GM12878 (cell line): ENCODE measurements around the gene PRPF18. TPM values are rescaled to one million over a fixed set of nuclear protein-coding genes. Genes with fewer than 3 reads are reported as not detected.

Source experiments
- ATAC-seq: fragments of 200-7000 bp; cut with Tn5 transposase; 3 replicates; pipeline ENCODE4 v1.9.1; 2020; ENCODE audit warnings: mild to moderate bottlenecking, moderate library complexity
- BruUV-seq: library from RNA; stranded (reverse); fragments of 400-500 nt; replicated peaks from 2 replicates; lab custom pipeline; 2021; lab: Mats Ljungman, UMichigan
- CTCF ChIA-PET: fragments of 300-600 bp; sonication (Branson Sonifier 250); formaldehyde crosslinking; extraction: SDS; loops from one replicate; lab custom pipeline; 2021; ENCODE audit warnings: inconsistent platforms; lab: Yijun Ruan, JAX
- POLR2A ChIA-PET: fragments of 350-600 bp; formaldehyde crosslinking; extraction: SDS; loops from one replicate; lab custom pipeline; 2021; ENCODE audit warnings: inconsistent platforms; lab: Charles Lee
- RAD21 ChIA-PET: fragments of 300-600 bp; sonication (Branson Sonifier 250); formaldehyde crosslinking; loops from one replicate; lab custom pipeline; 2023; ENCODE audit warnings: antibody characterized with exemption; ENCODE audit not compliant: unreplicated experiment; lab: Charles Lee
- SMC1A ChIA-PET: fragments of 300-600 bp; sonication (Branson Sonifier 250); formaldehyde crosslinking; loops from one replicate; lab custom pipeline; 2023; ENCODE audit not compliant: unreplicated experiment, uncharacterized antibody; lab: Charles Lee
- DNase-seq: peaks from one replicate; pipeline ENCODE4 v3.0.0-alpha.2; 2011; ENCODE audit warnings: low read depth, low spot score
- FAIRE-seq: peaks from 3 replicates; lab custom pipeline; 2011; peaks lifted over from hg19 to GRCh38; lab: Jason Lieb, UNC
- H2AFZ ChIP-seq: 2 replicates; pipeline ENCODE4 v1.6.0; 2011; ENCODE audit warnings: low read depth, low read length, control low read depth; ENCODE audit not compliant: control insufficient read depth
- H3K27ac ChIP-seq: 2 replicates; pipeline ENCODE4 v1.5.1; 2011; ENCODE audit warnings: control low read depth; ENCODE audit not compliant: control insufficient read depth, insufficient read depth
- H3K27me3 ChIP-seq, 2 experiments: replicated peaks in 1 of 2; 2 replicates each; pipeline versions ENCODE4 v1.6.0 to v1.6.1; 2011; ENCODE audit warnings: low read length in 1 of 2; ENCODE audit not compliant: control insufficient read depth in 2 of 2, insufficient read depth in 2 of 2
- H3K36me3 ChIP-seq, 2 experiments: 2 replicates each; pipeline ENCODE4 v1.5.1; 2011; ENCODE audit warnings: low read length in 1 of 2; ENCODE audit not compliant: control insufficient read depth in 2 of 2, insufficient read depth in 2 of 2
- H3K4me1 ChIP-seq: 2 replicates; pipeline ENCODE4 v1.6.1; 2011; ENCODE audit warnings: mild to moderate bottlenecking, low read length, moderate library complexity, mixed read lengths; ENCODE audit not compliant: control insufficient read depth, insufficient read depth
- H3K4me2 ChIP-seq: 2 replicates; pipeline ENCODE4 v1.6.0; 2011; ENCODE audit warnings: control low read depth; ENCODE audit not compliant: control insufficient read depth, insufficient read depth
- H3K4me3 ChIP-seq: fragments of 200-600 bp; sonication (generic); 2 replicates; pipeline ENCODE4 v1.5.1; 2016
- H3K79me2 ChIP-seq: 2 replicates; pipeline ENCODE4 v1.6.0; 2011; ENCODE audit warnings: low read length; ENCODE audit not compliant: control insufficient read depth, insufficient read depth
- H3K9ac ChIP-seq: 2 replicates; pipeline ENCODE4 v1.8.0; 2011; ENCODE audit warnings: low read length, control low read depth, mixed read lengths; ENCODE audit not compliant: control insufficient read depth, insufficient read depth
- H3K9me3 ChIP-seq: replicated peaks from 3 replicates; pipeline ENCODE4 v1.5.1; 2011; ENCODE audit warnings: mild to moderate bottlenecking, low read length; ENCODE audit not compliant: control insufficient read depth, insufficient read depth
- H4K20me1 ChIP-seq: 2 replicates; pipeline ENCODE4 v1.6.0; 2011; ENCODE audit not compliant: control insufficient read depth, insufficient read depth
- BACH1 ChIP-seq: fragments of 450-650 bp; IDR thresholded peaks from 2 replicates; pipeline ENCODE4 v1.6.1; 2017; ENCODE audit warnings: mild to moderate bottlenecking, borderline replicate concordance
- CBX5 ChIP-seq: sonication (generic); IDR thresholded peaks from 2 replicates; pipeline ENCODE4 v1.6.1; 2016; ENCODE audit warnings: low read depth, moderate library complexity, mild to moderate bottlenecking, inconsistent platforms
- JUNB ChIP-seq: IDR thresholded peaks from 2 replicates; pipeline ENCODE4 v1.6.1; 2016; ENCODE audit warnings: antibody characterized with exemption, mild to moderate bottlenecking
- NFIC ChIP-seq: IDR thresholded peaks from 2 replicates; pipeline ENCODE4 v1.6.1; 2012; ENCODE audit warnings: low read depth, mild to moderate bottlenecking, inconsistent platforms, low read length, moderate library complexity
- POLR2AphosphoS5 ChIP-seq: IDR thresholded peaks from 2 replicates; pipeline ENCODE4 v1.6.1; 2011; ENCODE audit warnings: mild to moderate bottlenecking, low read length, inconsistent platforms
- RAD21 ChIP-seq: IDR thresholded peaks from 2 replicates; pipeline ENCODE4 v1.6.1; 2011; ENCODE audit warnings: mild to moderate bottlenecking, low read depth, low read length, moderate library complexity; ENCODE audit not compliant: insufficient read depth
- RB1 ChIP-seq: fragments of 450-650 bp; formaldehyde crosslinking; IDR thresholded peaks from 2 replicates; pipeline ENCODE4 v1.6.1; 2017; ENCODE audit warnings: mild to moderate bottlenecking, borderline replicate concordance
- SIX5 ChIP-seq: IDR thresholded peaks from 2 replicates; pipeline ENCODE4 v1.6.1; 2011; ENCODE audit warnings: mild to moderate bottlenecking, low read depth, low read length, moderate library complexity; ENCODE audit not compliant: severe bottlenecking
- ZNF687 ChIP-seq: fragments of 450-650 bp; IDR thresholded peaks from 2 replicates; pipeline ENCODE4 v1.6.1; 2017; ENCODE audit warnings: mild to moderate bottlenecking, moderate library complexity
- ZZZ3 ChIP-seq: IDR thresholded peaks from 2 replicates; pipeline ENCODE4 v1.6.1; 2011; ENCODE audit warnings: low read depth; ENCODE audit not compliant: control insufficient read depth, insufficient read length
- WGBS: methylation state at CpG from one replicate; pipeline ENCODE4 v1.1.6; 2016; ENCODE audit warnings: low lambda C conversion rate; ENCODE audit not compliant: insufficient replicate concordance, insufficient coverage; ENCODE audit errors: missing lambda C conversion rate; 5-methylcytosine and 5-hydroxymethylcytosine counted together
- in situ Hi-C: fragments of 300-500 bp; cut with MboI; formaldehyde crosslinking; loops from 9 replicates; pipeline ENCODE4 v1.14.3; 2018; ENCODE audit warnings: mixed read lengths
- intact Hi-C: fragments of 100-400 bp; cut with micrococcal nuclease; formaldehyde crosslinking; loops from one replicate; pipeline ENCODE4 v1.14.2; 2022; ENCODE audit not compliant: unreplicated experiment
- polyA plus RNA-seq, 11 experiments: library from polyadenylated mRNA; depleted of rRNA in 4 of 11; unstranded in 6 of 11; stranded (reverse) in 5 of 11; fragments of >200 nt; fragmentation: Nextera tagmentation in 4 of 11; fragmentation: Illumina TruSeq in 1 of 11; extraction: Ambion mirVana in 4 of 11; extraction: Trizol in 1 of 11; gene quantifications; 1 replicate in 1 of 11; 2 replicates in 10 of 11; pipeline versions ENCODE4 v1.2.1 to v1.2.3, GENCODE V29; 2011 to 2016; ENCODE audit warnings: inconsistent platforms in 2 of 11, missing spikeins in 2 of 11, low read depth in 1 of 11
- total RNA-seq, 4 experiments: library from RNA; depleted of rRNA in 3 of 4; stranded (reverse); fragments of >200 nt in 3 of 4; fragmentation: Illumina TruSeq in 1 of 4; extraction: Trizol in 1 of 4; gene quantifications; 2 replicates each; pipeline versions ENCODE4 v1.2.1 to v1.2.3, GENCODE V29; 2013 to 2021
- TF ChIP-seq, protein P1 (sequence below): fragments of 450-650 bp; IDR thresholded peaks from 2 replicates; pipeline ENCODE4 v1.6.1; 2016; ENCODE audit warnings: mild to moderate bottlenecking, moderate library complexity, borderline replicate concordance
- TF ChIP-seq, protein P2 (sequence below): IDR thresholded peaks from 2 replicates; pipeline ENCODE4 v1.6.1; 2012; ENCODE audit warnings: low read depth, low read length, improper control_type of control experiment
- TF ChIP-seq, protein P3 (sequence below): IDR thresholded peaks from 2 replicates; pipeline ENCODE4 v1.6.1; 2011; ENCODE audit warnings: low read depth, low read length, improper control_type of control experiment, borderline replicate concordance

PRPF18 gene
- total and polyA plus RNA-seq, 10 of the 15 experiments (the other 5 are each of a cell fraction or from before 2014, with no cell fraction given): 15.6 to 35.8 (median 28.8) TPM

DNA sequence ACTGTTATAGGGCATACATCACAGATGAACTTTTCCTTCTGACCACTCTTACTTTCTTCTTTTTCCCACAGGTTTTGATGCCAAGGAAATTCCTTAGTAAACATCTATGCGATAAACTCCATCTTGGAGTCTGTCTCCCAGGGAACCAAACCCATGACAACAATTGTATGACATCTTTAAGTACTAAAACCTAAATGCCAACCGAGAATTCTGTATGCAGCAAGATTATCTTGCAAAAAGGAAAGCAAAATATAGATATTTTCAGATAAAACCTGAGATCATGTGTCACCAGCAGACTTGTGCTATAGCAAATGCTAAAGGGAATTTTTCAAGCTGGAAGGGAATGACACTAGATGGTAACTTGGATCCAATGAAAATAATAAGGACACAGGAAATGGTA, 36.0 kb upstream of the PRPF18 start:
- no peak overlapping the region for H3K4me2 ChIP-seq
- 46% methylated on average over 2 of the region's 2 CpGs for WGBS
- no peak overlapping the region for H2AFZ ChIP-seq
- no peaks in the 10 kb centered on the region; a peak in 1 of 4 replicates for H3K27me3 ChIP-seq
- H3K4me1 ChIP-seq: no peaks in the 10 kb centered on the region
- H3K79me2 ChIP-seq: no peaks in the 10 kb centered on the region
- intact Hi-C loops: no loop called here
- in situ Hi-C loops: no loop called here
- H3K9ac ChIP-seq: no peak overlapping the region
- no peaks in the 10 kb centered on the region for H3K36me3 ChIP-seq
- TF ChIP-seq JUNB (no peak), ZNF687 (no peak), BACH1 (no peak), RAD21 (no peak), CBX5 (no peak), RB1 (no peak), NFIC (no peak), ZZZ3 (no peak), POLR2AphosphoS5 (no peak), SIX5 (no peak)
- TF ChIP-seq, protein P1, sequence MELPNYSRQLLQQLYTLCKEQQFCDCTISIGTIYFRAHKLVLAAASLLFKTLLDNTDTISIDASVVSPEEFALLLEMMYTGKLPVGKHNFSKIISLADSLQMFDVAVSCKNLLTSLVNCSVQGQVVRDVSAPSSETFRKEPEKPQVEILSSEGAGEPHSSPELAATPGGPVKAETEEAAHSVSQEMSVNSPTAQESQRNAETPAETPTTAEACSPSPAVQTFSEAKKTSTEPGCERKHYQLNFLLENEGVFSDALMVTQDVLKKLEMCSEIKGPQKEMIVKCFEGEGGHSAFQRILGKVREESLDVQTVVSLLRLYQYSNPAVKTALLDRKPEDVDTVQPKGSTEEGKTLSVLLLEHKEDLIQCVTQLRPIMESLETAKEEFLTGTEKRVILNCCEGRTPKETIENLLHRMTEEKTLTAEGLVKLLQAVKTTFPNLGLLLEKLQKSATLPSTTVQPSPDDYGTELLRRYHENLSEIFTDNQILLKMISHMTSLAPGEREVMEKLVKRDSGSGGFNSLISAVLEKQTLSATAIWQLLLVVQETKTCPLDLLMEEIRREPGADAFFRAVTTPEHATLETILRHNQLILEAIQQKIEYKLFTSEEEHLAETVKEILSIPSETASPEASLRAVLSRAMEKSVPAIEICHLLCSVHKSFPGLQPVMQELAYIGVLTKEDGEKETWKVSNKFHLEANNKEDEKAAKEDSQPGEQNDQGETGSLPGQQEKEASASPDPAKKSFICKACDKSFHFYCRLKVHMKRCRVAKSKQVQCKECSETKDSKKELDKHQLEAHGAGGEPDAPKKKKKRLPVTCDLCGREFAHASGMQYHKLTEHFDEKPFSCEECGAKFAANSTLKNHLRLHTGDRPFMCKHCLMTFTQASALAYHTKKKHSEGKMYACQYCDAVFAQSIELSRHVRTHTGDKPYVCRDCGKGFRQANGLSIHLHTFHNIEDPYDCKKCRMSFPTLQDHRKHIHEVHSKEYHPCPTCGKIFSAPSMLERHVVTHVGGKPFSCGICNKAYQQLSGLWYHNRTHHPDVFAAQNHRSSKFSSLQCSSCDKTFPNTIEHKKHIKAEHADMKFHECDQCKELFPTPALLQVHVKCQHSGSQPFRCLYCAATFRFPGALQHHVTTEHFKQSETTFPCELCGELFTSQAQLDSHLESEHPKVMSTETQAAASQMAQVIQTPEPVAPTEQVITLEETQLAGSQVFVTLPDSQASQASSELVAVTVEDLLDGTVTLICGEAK: no peak
- TF ChIP-seq, protein P2, sequence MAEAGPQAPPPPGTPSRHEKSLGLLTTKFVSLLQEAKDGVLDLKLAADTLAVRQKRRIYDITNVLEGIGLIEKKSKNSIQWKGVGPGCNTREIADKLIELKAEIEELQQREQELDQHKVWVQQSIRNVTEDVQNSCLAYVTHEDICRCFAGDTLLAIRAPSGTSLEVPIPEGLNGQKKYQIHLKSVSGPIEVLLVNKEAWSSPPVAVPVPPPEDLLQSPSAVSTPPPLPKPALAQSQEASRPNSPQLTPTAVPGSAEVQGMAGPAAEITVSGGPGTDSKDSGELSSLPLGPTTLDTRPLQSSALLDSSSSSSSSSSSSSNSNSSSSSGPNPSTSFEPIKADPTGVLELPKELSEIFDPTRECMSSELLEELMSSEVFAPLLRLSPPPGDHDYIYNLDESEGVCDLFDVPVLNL: no peak
- TF ChIP-seq, protein P3, sequence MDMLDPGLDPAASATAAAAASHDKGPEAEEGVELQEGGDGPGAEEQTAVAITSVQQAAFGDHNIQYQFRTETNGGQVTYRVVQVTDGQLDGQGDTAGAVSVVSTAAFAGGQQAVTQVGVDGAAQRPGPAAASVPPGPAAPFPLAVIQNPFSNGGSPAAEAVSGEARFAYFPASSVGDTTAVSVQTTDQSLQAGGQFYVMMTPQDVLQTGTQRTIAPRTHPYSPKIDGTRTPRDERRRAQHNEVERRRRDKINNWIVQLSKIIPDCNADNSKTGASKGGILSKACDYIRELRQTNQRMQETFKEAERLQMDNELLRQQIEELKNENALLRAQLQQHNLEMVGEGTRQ: no peak
- no peak overlapping the region for H3K4me3 ChIP-seq
- H3K9me3 ChIP-seq: peaks cover 3% of the 10 kb centered on the region; the same call in 1 of the 3 replicates
- no TSS peak for BruUV-seq
- no peak for ATAC-seq
- ChIA-PET RAD21 (no interaction called here), SMC1A (no interaction called here), POLR2A (no interaction called here), CTCF (no interaction called here)
- no peak overlapping the region for H3K27ac ChIP-seq
- FAIRE-seq: no peak
- no peaks in the 10 kb centered on the region for H4K20me1 ChIP-seq
- DNase-seq: no peak
